ENCODE data around the gene LRMDA.

DNA sequence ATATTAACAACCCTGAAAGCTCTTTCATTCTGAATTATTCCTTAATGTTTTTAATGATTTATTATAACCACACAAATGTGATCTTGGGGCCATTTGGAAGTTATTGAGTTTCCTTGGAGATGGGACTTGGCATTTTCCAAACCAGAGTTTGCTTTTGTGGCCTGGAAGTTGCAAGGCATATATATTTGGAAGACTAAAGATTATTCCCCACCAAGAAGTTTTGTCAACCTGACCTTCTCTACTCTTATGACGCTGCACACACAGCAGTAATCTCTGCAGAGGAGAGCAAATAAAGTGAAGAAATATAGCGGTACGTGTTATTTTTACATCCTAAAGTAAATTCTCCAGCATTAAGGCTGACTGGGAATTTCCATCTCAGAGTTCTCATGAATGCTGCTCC is 397.0 kb downstream of the LRMDA start:
- TF ChIP-seq CTCF (IDR thresholded peaks at IDR 0.05) = no peak
- no peak for TF ChIP-seq EZH2 (IDR thresholded peaks at IDR 0.05)

Measured in neural progenitor cell (in vitro differentiated cells).